ENCODE results near the gene CTSH. TPM values are rescaled to one million over a fixed set of nuclear protein-coding genes. Genes with fewer than 3 reads are reported as not detected.

The CTSH gene
- total RNA-seq, 1 experiment from 2014 or later: 14.4 TPM

GRCh38 chr15:78979456-78980320, 34.8 kb upstream of the CTSH start:
- TF ChIP-seq CTCF (IDR thresholded peaks at IDR 0.05; ENCODE audit: unreplicated experiment): peak; percentile 67
- Mint-ChIP-seq H3K27me3 (ENCODE audit: insufficient read depth, unreplicated experiment) (no peaks in the 10 kb centered on the region), H3K9me3 (ENCODE audit: unreplicated experiment) (no peaks in the 10 kb centered on the region), H3K27ac (ENCODE audit: low read depth, unreplicated experiment) (no peak overlapping the region), H3K4me3 (ENCODE audit: unreplicated experiment) (no peak overlapping the region), H3K36me3 (ENCODE audit: insufficient read depth, unreplicated experiment) (no peaks in the 10 kb centered on the region), H3K4me1 (ENCODE audit: insufficient read depth, unreplicated experiment) (peaks cover 7% of the 10 kb centered on the region)
- POLR2A ChIA-PET: interaction anchor here (0.9 to 2.0 kb wide), 3 partner anchors 23 to 205 kb away, joined by 3 to 6 read pairs (median 3); no protein-coding TSS in a partner anchor
- intact Hi-C loops (cut with micrococcal nuclease): loop anchor here (1.0 to 5.0 kb wide), 3 partner anchors 47 to 205 kb away; no protein-coding TSS in a partner anchor
- CTCF ChIA-PET: interaction anchor here (0.7 to 4.8 kb wide), 24 partner anchors 8 to 335 kb away, joined by 3 to 40 read pairs (median 4); no protein-coding TSS in a partner anchor
- peak; percentile 91 for DNase-seq (ENCODE audit: unreplicated experiment)
- no TSS peak for BruUV-seq (replicated peaks)

GRCh38 chr15:78978601-78979179, 33.8 kb upstream of the CTSH start:
- H3K36me3 Mint-ChIP-seq (ENCODE audit: insufficient read depth, unreplicated experiment): no peaks in the 10 kb centered on the region
- no TSS peak for BruUV-seq (replicated peaks)
- H3K4me3 Mint-ChIP-seq (ENCODE audit: unreplicated experiment): no peak overlapping the region
- no peak for TF ChIP-seq CTCF (IDR thresholded peaks at IDR 0.05; ENCODE audit: unreplicated experiment)
- no peak overlapping the region for H3K27ac Mint-ChIP-seq (ENCODE audit: low read depth, unreplicated experiment)
- DNase-seq (ENCODE audit: unreplicated experiment): no peak
- ChIA-PET POLR2A (interaction anchor here (1.1 kb wide), 1 partner anchor 206 kb away, joined by 3 read pairs; no protein-coding TSS in a partner anchor), CTCF (interaction anchor here (0.6 to 4.8 kb wide), 14 partner anchors 10 to 999 kb away, joined by 3 to 40 read pairs (median 4); no protein-coding TSS in a partner anchor)
- no peaks in the 10 kb centered on the region for H3K9me3 Mint-ChIP-seq (ENCODE audit: unreplicated experiment)
- H3K4me1 Mint-ChIP-seq (ENCODE audit: insufficient read depth, unreplicated experiment): peaks cover 7% of the 10 kb centered on the region
- intact Hi-C loops (cut with micrococcal nuclease): loop anchor here (1.0 to 5.0 kb wide), 3 partner anchors 46 to 206 kb away; no protein-coding TSS in a partner anchor
- no peaks in the 10 kb centered on the region for H3K27me3 Mint-ChIP-seq (ENCODE audit: insufficient read depth, unreplicated experiment)

GRCh38 chr15:78977591-78978347, 32.9 kb upstream of the CTSH start:
- no peaks in the 10 kb centered on the region for H3K27me3 Mint-ChIP-seq (ENCODE audit: insufficient read depth, unreplicated experiment)
- intact Hi-C loops (cut with micrococcal nuclease): loop anchor here (5.0 kb wide), 2 partner anchors 45 to 70 kb away; no protein-coding TSS in a partner anchor

More at GRCh38 chr15:78977591-78978347, 32.9 kb upstream of the CTSH start:
- no peak for TF ChIP-seq CTCF (IDR thresholded peaks at IDR 0.05; ENCODE audit: unreplicated experiment)
- Mint-ChIP-seq H3K9me3 (ENCODE audit: unreplicated experiment) (no peaks in the 10 kb centered on the region), H3K4me1 (ENCODE audit: insufficient read depth, unreplicated experiment) (peaks cover 7% of the 10 kb centered on the region), H3K4me3 (ENCODE audit: unreplicated experiment) (no peak overlapping the region), H3K36me3 (ENCODE audit: insufficient read depth, unreplicated experiment) (no peaks in the 10 kb centered on the region), H3K27ac (ENCODE audit: low read depth, unreplicated experiment) (no peak overlapping the region)
- POLR2A ChIA-PET: no interaction called here
- CTCF ChIA-PET: interaction anchor here (0.7 to 4.8 kb wide), 4 partner anchors 30 to 117 kb away, joined by 3 to 40 read pairs (median 4); no protein-coding TSS in a partner anchor
- no TSS peak for BruUV-seq (replicated peaks)
- no peak for DNase-seq (ENCODE audit: unreplicated experiment)

Measured in MCF 10A (cell line).